HG03354 (cell line): Measurements from ENCODE around the gene TSKS.
"Not testable (repeated sequence)": the region's sequence is repeated elsewhere in the genome, so short reads cannot be mapped to it uniquely, and the experiment has no call there.

ENCODE experiments used
- ATAC-seq: cut with Tn5 transposase; IDR thresholded peaks from one replicate; pipeline ENCODE4 v1.9.1; 2021; ENCODE audit warnings: mild to moderate bottlenecking; ENCODE audit not compliant: unreplicated experiment, poor library complexity, severe bottlenecking

Gene TSKS

DNA sequence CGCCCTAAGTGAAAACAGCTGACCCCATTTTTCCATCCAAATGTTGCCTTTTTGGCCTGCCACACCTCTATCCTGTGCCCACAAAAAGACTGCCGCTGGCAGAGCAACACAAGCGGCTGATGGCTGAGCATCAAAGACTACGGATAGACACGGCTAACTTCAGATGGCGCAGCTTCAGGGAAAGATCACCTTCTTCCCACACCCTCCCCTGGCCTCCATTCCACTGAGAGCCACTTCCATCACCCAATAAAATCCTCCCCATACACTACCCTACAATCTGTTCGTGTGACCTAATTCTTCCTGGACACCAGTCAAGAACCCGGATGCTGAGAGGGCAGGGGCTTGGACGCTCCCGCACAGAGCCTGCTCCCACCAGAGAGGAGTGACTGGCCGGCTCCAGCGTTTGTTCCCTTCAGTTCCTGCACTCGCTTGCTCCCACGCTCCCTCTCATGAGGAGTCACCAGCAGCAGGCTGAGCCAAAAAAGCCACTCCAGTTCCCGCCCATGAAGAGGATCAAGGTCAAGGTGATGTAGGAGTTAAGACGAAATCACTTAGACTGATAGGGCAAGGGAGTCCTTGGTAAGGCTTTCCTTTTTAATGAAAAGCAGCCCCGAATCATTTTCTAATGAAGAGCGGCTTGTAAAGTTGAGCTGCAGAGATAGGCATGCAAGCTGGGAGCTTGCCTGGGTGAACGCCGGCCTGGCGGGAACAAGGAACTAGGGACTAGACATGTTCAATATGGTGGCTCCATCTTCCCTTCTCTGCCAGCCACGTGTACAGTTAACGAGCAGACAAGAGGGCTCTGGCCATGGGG, 35.7 kb downstream of the TSKS start:
- no peak for ATAC-seq

DNA sequence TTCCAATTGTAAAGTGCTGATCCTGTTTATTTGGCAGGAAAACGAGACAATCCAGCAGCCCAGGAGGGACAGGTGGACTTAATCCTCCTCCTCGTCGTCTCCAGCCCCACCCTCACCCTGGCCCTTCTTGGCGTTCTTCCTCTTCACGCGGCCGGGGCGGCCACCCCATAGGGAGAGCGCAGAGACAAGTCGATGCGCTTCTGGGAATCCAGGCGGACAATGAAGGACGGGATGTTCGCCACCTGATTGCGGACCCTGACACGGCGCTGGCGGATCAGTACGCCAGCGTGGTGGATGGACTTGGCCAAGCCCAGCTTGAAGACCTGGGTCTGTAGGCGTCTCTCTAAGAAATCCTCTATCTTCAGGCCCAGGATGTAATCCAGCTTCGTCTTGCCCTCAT, 43.7 kb downstream of the TSKS start:
- not testable (repeated sequence) for ATAC-seq

DNA sequence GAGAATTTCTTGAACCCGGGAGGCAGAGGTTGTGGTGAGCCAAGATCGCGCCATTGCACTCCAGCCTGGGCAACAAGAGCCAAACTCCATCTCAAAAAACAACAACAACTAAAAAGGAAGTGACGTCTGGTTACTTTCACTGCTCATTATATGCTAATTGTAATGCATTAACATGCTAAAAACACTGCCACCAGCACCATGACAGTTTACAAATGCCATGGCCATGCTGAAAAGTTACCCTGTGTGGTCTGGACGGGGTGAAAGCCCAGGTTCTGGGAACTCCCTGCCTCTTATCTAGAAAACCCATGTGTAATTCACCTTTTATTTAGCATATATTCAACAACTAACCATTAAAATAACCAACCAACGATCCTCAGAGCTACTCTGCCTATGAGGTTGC, 44.1 kb downstream of the TSKS start:
- ATAC-seq, result no peak

DNA sequence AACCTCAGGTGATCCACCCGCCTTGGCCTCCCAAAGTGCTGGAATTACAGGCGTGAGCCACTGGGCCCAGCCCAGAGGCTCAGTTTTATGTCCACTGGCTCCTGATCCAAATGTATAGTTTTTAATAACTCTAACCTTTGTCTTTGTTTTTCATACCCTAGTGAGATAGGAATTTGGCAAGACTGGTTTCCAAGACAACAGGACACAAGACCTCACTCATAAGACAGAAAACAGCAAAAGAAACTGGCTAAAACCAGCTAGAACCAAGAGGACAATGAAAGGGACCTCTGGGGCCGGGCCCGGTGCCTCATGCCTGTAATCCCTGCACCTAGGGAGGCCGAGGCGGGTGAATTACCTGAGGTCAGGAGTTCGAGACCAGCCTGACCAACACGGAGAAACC, 44.6 kb downstream of the TSKS start:
- no peak for ATAC-seq

DNA sequence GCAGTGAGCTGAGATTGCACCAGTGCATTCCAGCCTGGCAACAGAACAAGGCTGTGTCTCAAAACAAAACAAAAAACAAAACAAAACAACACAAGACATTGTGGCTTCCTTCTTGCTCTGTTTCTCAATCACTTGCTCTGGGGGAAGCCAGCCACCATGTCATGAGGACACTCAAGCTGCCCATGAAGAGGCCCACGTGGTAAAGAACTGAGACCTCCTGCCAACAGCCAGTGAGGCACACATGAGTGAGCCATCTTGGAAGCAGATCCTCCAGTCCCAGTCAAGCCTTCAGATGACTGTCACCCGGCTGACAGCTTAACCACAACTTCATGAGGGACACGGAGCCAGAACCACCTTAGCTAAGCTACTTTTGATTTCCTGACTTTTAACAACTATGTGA, 47.0 kb downstream of the TSKS start:
- no peak for ATAC-seq

DNA sequence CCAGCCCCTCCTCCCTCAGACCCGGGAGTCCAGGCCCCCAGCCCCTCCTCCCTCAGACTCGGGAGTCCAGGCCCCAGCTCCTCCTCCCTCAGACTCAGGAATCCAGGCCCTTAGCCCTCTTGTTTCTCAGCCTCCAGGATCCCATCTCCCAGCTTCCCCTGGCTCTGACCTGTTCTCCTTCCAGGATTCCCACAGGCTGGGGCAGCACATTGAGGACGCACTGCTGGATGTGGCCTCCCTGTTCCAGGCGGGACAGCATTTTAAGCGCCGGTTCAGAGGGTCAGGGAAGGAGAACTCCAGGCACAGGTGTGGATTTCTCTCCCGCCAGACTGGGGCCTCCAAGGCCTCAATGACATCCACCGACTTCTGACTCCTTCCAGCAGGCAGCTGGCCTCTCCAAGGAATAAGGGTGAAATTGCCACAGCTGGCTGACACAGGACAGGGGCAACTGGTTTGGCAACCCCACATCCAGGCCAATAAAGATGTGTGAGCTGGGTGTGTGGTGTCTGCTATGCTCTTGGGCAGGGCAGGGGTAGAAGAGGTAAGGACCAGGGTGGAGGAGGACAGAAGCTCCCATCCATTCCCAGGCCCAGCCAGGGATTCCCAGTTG, 49.8 kb downstream of the TSKS start:
- no peak for ATAC-seq

DNA sequence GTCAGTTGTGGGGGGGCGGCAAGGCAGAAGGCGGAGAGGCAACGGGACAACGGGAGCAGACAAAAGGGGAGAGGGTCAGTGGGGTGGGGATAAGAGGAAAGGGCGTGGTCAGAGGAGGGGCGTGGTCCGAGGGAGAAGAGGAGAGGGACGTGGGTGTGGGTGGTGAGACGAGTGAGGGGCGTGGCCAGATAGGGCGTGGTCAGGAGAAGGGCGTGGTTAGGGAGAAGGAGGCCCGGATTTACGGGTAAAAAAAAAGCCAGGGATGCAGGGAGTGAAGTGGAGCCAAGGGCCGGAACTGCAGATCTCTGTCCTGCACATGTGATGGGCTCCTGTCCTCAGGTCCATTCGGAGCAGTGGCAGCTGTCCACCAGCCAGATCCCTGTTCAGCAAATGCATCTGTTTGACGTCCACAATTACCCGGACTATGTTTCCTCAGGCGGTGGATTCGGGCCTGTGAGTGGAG, 50.7 kb downstream of the TSKS start:
- no peak for ATAC-seq

DNA sequence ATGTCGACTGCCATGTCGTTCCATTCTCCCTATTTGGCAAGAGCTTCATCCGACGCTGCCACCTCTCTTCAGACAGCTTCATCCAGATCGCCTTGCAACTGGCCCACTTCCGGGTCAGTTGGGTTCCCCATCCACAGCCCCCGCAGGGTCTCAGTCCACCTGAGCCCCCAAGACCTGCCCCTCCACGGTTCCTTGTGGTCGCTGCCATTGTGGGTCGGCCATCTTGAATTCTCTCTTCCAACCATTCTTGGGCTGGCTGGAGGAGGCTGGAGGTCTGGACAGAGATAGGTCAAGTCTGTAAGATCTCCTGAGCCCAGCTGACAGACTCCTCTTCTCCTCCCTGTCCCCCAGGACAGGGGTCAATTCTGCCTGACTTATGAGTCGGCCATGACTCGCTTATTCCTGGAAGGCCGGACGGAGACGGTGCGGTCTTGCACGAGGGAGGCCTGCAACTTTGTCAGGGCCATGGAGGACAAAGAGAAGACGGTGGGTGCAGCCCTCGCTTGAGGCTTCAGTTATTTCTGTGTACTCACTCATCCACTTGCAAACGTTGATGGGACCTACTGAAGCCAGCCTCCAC, 52.6 kb downstream of the TSKS start:
- ATAC-seq, result no peak

DNA sequence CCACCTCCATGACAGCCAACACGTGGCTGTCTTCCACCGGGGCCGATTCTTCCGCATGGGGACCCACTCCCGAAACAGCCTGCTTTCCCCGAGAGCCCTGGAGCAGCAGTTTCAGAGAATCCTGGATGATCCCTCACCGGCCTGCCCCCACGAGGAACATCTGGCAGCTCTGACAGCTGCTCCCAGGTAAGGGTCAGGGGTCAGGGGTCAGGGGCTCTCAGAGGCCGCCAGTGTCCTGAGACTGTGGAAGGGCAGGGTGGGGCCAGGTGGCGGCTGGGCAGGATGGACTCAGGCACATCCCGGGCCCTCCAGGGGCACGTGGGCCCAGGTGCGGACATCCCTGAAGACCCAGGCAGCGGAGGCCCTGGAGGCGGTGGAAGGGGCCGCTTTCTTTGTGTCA, 57.2 kb downstream of the TSKS start:
- ATAC-seq, result no peak

DNA sequence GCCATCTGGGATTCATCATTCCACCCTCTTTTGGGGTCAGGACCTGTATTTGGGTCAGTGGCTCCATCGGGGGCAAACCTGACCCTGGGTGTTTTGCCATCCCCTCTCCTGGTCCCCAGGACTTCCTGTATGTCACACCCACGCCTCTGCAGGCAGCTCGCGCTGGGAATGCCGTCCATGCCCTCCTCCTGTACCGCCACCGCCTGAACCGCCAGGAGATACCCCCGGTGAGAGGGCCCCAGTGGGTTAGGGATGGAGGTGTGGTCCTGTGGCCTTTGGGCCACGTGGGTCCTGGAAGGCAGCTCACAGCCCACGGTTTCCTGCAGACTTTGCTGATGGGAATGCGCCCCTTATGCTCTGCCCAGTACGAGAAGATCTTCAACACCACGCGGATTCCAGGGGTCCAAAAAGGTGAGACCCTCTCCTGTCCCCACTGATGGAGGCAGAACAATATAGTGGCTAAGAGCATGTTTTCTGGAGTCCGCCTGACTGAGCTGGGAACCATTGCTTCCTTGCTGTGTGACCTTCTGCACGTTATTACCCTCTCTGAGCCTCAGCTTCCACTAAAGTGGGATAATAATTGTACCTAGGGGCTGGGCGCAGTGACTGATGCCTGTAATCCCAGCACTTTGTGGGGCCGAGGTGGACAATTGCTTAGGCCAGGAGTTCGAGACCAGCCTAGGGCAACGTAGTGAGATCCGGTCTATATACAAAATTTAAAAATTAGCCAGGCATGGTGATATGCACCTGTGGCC, 58.0 kb downstream of the TSKS start:
- ATAC-seq, result no peak

DNA sequence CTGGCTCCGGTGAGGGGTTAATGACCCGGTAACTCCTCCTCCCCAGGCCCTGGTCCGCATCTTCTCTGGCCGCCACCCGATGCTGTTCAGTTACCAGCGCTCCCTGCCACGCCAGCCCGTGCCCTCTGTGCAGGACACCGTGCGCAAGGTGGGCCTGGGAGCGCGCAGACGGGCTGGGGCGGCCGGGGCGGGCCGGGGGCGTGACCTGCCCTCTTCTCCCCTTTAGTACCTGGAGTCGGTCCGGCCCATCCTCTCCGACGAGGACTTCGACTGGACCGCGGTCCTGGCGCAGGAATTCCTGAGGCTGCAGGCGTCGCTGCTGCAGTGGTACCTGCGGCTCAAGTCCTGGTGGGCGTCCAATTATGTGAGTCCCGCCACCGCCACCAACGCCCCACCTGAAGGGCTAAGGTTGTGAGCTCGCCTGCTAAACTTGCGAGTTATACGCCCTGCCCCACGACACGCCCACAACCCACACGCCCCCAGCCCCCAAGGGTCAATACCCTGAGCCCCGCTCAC, 61.8 kb downstream of the TSKS start:
- ATAC-seq, result no peak

DNA sequence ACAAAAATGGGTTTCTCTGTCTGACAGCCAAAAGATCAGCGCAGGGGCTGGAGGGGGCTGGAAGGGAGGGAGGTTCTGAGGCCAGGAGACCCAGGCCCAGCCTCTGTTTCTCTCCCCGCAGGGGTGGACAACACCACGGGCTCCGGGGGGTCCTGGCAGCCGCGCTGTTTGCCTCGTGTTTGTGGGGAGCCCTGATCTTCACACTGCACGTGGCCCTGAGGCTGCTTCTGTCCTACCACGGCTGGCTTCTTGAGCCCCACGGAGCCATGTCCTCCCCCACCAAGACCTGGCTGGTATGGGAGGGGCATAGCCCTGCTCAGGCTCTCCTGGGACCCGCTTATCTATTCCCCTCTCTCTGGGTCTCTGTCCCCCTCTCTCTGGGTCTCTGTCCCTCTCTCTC, 62.5 kb downstream of the TSKS start:
- no peak for ATAC-seq

DNA sequence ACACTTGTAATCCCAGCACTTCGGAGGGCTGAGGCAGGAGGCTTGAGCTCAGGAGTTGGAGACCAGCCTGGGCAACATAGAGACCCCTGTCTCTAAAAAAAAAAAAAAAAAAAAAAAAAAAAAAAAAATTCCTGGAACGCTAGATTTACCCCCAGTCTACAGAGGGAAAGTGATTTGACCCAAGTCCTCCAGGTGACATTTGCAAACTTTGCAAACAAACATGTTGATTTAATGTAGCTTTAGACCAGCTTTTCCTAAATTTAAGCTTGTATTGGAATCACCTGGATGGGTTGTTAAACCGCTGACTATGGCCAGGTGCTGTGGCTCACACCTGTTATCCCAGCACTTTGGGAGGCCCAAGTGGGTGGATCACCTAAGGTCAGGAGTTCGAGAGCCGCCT, 63.7 kb downstream of the TSKS start:
- ATAC-seq, result no peak

DNA sequence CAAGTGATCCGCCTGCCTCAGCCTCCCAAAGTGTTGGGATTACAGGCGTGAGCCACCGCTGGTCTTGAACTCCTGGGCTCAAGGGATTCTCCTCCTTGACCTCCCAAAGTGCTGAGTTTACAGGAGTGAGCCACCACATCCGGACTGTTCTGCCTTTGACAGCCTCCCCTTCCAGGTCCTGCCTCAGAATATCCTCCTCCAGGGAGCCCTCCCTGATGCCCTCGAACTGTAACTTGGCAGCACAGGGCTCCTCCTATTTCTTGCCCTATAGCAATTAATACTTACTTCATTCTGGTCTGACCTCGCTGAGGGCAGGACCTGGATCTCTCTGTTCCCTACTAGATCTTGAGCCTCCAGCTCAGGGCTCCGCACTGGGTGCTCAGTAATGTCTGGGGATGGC, 66.2 kb downstream of the TSKS start:
- no peak for ATAC-seq

DNA sequence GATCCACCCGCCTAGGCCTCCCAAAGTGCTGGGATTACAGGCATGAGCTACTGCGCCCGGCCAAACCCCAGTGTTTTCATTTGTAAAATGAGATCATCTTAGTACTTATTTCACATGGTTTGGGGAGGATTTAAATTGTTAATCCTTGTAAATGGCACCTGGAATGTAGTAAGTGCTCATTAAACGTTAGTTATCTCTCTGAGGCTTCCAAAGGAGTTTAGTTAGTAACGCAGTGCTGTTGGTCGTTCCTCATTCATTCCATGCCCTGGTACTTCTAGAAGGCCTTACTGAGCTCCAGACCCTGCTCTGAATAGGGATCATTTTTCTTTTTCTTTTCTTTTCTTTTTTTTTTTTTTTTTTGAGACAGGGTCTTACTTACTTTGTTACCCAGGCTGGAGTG, 67.0 kb downstream of the TSKS start:
- no peak for ATAC-seq

DNA sequence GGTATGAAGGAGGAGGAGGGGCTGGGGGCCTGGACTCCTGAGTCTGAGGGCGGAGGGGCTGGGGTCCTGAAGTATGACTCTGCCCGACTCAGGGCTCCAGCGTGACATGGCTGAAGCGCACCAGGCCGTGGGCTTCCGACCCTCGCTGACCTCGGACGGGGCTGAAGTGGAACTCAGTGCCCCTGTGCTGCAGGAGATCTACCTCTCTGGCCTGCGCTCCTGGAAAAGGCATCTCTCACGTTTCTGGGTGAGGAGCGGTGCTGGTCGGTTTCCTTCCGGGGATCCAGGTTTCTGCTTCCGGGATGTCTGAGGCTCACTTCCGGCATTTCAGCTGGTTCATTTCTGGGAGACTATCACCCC, 71.0 kb downstream of the TSKS start:
- ATAC-seq, result no peak

DNA sequence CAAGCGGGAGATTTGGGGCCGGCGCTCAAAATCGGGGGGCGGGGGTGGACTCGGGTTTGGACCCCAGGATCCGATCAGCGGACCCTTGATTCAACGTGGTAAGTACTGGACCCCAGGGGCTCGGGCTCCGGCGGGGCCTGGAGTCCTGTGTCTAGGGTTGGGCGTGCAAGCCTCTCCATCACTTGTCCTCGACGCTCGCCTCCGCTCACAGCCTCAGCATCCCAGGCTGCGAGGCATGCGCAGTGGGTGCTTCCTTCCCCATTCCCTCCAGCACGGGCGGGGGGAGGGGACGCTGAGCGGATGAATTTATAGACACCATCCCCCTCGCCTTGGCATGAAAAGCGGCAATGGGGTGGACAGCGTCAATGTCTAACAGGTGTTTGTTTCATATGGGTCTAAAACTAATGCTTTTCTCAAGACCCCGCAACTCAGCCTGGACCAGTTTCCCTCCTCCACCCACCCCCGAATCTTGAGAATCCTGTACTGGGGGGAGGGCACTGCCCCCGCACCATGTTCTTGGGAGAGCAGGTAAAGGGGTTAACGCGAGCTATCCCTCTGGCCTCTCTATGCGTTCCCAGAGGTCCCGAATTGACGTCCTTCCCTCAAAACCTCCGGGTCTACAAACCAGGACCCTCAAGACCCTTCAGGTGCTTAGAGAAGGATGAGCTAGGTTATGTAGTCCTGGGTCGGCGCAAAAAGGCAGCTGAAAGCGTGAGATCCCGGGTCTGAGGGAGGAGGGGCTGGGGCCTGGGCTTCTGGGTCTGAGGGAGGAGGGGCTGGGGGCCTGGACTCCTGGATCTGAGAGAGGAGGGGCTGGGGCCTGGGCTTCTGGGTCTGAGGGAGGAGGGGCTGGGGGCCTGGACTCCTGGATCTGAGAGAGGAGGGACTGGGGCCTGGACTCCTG, 71.6 kb downstream of the TSKS start:
- no peak for ATAC-seq

DNA sequence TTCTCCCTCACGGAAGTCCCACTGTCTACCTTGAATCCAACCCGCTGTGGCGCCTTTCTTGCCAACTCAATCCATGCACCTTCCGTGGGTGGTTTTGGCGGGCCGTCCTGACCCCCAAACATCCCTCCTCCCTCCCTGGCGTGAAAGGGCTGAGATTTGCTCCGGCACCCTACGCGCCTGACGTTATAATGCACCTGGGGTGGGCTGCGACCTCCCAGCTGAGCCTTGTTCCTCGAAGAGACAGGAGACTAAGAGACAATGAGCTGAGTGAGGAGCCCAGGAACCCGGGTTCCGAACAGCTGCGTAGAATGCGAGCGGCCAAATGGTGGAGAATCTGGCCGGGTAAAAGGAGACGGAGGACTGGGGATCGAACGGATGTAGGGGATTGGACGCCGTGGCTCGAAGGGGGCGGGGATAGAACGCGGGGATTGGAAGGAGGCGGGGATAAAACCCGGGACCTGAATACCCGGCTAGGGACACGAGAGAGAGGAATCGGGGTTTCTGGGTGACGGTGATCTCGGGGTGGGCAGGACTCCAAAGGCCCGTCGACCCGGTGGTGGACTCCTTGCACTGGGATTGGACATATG, 72.4 kb downstream of the TSKS start, which contains the start of gene CPT1C:
Gene CPT1C, plus strand, starts transcription at position 461 of the 587 bp plus-strand sequence. CDS start 1,137 bp downstream, outside the sequence.
- no peak for ATAC-seq
